ENCODE data around the gene DHCR24.

DHCR24 gene

DNA sequence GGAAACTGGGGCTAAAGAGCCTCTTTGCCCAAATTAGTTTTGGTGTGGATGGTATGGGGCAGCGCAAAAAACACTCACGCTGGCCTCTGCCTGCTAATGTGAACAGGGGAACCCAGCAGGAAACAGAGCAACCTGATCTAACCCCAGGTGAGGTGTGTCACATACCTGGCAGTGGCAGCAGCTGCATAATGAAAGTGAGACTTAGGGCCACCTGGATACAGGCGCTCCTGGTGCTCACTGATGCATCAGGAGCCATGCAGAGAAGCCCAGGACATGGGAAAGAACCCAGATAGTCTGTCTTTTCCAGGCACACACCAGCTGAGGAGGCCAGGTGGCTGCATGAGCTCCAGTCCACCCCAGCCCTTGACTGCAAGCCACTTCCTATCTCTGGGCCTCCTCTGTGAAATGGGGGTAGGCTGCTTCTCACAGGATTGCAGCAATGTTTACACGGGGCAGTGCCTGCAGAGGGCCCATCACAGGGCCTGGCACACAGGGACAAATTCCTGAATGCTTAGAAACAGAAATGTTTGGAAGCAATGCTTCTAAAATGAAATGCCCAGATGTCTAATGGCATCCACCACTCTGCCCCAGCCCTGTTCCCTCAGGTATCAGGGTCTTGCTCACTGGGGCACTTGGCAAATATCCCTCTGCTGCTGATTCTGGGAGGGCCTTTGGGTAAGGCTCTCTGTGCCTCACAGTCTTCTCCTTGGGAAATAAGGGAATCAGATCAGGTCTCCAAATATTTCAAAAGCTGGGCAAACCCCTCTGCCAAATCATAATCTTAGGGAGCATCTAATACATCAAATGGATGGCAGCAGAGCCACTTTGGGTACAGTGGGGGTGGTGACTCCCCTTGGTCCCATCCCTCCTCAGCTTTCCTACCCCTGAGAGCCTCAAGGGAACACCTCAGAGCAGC is 19.9 kb downstream of the DHCR24 start:
- no peak overlapping the region for H3K4ac ChIP-seq (ENCODE audit: low read depth, low read length)
- H3K9ac ChIP-seq (ENCODE audit: low read length): peak overlapping the region; percentile 4
- peaks cover 1 to 3% of the 10 kb centered on the region in 2 experiments for H3K4me1 ChIP-seq (ENCODE audit: control insufficient read depth in 1 of 2, insufficient read depth in 2 of 2, low read length in 2 of 2)
- H2BK120ac ChIP-seq (ENCODE audit: insufficient read depth, low read length, poor library complexity): no peak overlapping the region
- H2BK12ac ChIP-seq (ENCODE audit: low read length): no peak overlapping the region
- no peak overlapping the region for H3K23ac ChIP-seq (ENCODE audit: low read length)
- H4K8ac ChIP-seq (ENCODE audit: low read depth, low read length): no peak overlapping the region
- H3K14ac ChIP-seq (ENCODE audit: low read length): no peak overlapping the region
- no peak overlapping the region for H3K27ac ChIP-seq (ENCODE audit: low read depth, low read length)
- no peaks in the 10 kb centered on the region for H3K79me1 ChIP-seq (ENCODE audit: low read length)
- no peak overlapping the region for H2AFZ ChIP-seq (ENCODE audit: insufficient read depth, low read length, poor library complexity)
- H4K12ac ChIP-seq (ENCODE audit: low read depth, low read length): no peak overlapping the region
- no peak overlapping the region for H3K4me2 ChIP-seq (ENCODE audit: low read length)
- no peaks in the 10 kb centered on the region for H3K79me2 ChIP-seq (ENCODE audit: control insufficient read depth, insufficient read depth, low read length, poor library complexity)
- H3K4me3 ChIP-seq (ENCODE audit: low read depth, low read length): peak overlapping the region; percentile 23
- no peak overlapping the region for H2AK5ac ChIP-seq (ENCODE audit: low read length)
- H4K91ac ChIP-seq (ENCODE audit: low read depth, low read length): no peak overlapping the region
- no peak overlapping the region for H3K18ac ChIP-seq (ENCODE audit: low read length)
- no peaks in the 10 kb centered on the region for H3K27me3 ChIP-seq (ENCODE audit: insufficient read depth, low read length)
- no peaks in the 10 kb centered on the region for H3K9me3 ChIP-seq (ENCODE audit: insufficient read depth, low read depth, low read length)
- no peak overlapping the region for H2BK5ac ChIP-seq (ENCODE audit: low read depth, low read length, poor library complexity)
- no CpG with 5 or more reads among the region's 4 CpGs for WGBS (ENCODE audit: extremely low coverage, insufficient coverage, insufficient read length)
- peaks cover 58 to 72% of the 10 kb centered on the region in 2 experiments for H3K36me3 ChIP-seq (ENCODE audit: control insufficient read depth in 1 of 2, insufficient read depth in 2 of 2, low read length in 2 of 2)
- DNase-seq: no peak

DNA sequence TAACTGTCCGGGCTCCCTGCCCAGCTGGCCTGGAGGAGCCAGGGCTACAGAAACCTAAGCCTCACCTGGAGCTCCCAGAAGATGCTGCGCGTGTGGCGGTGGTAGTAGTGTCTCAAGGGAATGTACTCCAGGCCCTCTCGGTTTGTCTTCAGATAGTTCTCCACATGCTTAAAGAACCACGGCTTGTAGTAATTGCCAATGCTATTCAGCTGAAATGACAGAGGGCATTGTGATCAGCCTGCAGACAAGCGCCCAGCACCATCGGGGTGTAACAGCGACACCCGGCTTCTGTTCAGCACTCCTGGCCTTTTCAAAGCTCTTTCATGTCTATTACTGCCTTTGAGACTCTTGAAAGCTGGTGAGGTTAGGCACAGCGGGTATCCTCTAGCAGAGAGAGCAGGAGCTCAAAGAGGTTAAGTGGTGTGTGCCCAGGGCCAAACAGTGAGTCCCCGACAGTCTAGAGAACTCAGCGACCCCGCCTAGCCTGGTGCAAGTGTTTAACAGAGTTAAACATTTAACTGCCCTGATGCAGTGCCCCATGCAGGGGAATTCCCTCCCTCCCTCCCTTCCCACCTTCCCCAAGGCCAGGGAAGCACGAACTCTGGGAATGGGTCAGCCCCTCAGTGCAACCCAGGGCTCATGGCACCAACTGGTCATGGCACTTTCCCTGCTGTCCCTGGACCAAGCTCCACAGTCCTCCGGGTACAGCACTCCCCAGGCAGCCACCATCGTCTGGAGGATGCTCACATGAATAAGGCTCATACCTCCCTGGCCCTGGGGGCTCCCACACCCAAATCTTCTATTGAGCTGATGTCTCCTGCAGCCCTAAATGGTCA is 21.5 kb downstream of the DHCR24 start:
- no peak overlapping the region for H4K91ac ChIP-seq (ENCODE audit: low read depth, low read length)
- no peak overlapping the region for H3K4ac ChIP-seq (ENCODE audit: low read depth, low read length)
- no peak overlapping the region for H3K18ac ChIP-seq (ENCODE audit: low read length)
- H3K4me3 ChIP-seq (ENCODE audit: low read depth, low read length): no peak overlapping the region
- no peaks in the 10 kb centered on the region for H3K9me3 ChIP-seq (ENCODE audit: insufficient read depth, low read depth, low read length)
- H3K36me3 ChIP-seq (ENCODE audit: control insufficient read depth in 1 of 2, insufficient read depth in 2 of 2, low read length in 2 of 2): peaks cover 51 to 66% of the 10 kb centered on the region in 2 experiments
- no peak overlapping the region for H3K14ac ChIP-seq (ENCODE audit: low read length)
- peaks cover 11 to 16% of the 10 kb centered on the region in 2 experiments for H3K4me1 ChIP-seq (ENCODE audit: control insufficient read depth in 1 of 2, insufficient read depth in 2 of 2, low read length in 2 of 2)
- H4K12ac ChIP-seq (ENCODE audit: low read depth, low read length): no peak overlapping the region
- DNase-seq: no peak
- H3K4me2 ChIP-seq (ENCODE audit: low read length): no peak overlapping the region
- H2AFZ ChIP-seq (ENCODE audit: insufficient read depth, low read length, poor library complexity): no peak overlapping the region
- H2AK5ac ChIP-seq (ENCODE audit: low read length): no peak overlapping the region
- H2BK120ac ChIP-seq (ENCODE audit: insufficient read depth, low read length, poor library complexity): no peak overlapping the region
- no CpG with 5 or more reads among the region's 17 CpGs for WGBS (ENCODE audit: extremely low coverage, insufficient coverage, insufficient read length)
- H2BK12ac ChIP-seq (ENCODE audit: low read length): no peak overlapping the region
- no peak overlapping the region for H4K8ac ChIP-seq (ENCODE audit: low read depth, low read length)
- H3K79me1 ChIP-seq (ENCODE audit: low read length): peaks cover 4% of the 10 kb centered on the region
- no peaks in the 10 kb centered on the region for H3K79me2 ChIP-seq (ENCODE audit: control insufficient read depth, insufficient read depth, low read length, poor library complexity)
- no peak overlapping the region for H3K27ac ChIP-seq (ENCODE audit: low read depth, low read length)
- no peak overlapping the region for H3K9ac ChIP-seq (ENCODE audit: low read length)
- H3K23ac ChIP-seq (ENCODE audit: low read length): no peak overlapping the region
- no peaks in the 10 kb centered on the region for H3K27me3 ChIP-seq (ENCODE audit: insufficient read depth, low read length)
- H2BK5ac ChIP-seq (ENCODE audit: low read depth, low read length, poor library complexity): no peak overlapping the region

DNA sequence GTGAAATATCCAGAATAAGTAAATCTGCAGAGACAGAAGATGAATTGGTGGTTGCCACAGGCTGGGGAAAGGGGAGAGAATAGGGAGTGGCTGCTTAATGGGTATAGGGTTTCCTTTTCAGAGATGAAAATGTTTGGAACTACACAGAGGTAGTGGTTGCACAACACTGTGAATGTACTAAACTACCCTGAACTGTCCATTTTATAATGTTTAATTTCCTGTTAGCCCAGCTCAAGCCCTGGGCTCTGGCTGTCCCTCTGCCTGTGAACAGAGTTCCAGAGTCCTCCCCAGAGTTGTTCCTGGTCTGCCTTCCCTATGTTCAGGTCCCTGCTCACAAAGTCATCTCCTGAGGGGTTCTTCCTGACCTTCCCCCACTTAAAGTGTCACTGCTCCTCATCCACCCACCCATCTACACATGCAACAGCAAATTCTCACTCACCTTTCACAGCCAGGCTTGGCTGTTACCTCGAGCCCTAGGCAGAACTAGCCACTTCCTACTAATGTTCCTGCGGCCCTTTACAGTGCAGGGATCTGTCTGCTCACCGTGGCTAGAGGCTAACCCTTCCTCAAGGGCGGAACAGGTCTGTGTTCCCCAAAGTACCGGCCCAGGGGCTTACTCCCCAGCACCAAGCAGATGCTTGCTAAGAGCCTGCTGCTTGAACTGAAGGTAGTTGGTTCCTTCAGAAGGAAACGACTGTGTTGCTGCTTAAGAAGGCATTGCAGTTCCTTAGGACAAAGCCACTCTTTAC is 22.4 kb downstream of the DHCR24 start:
- H3K4me1 ChIP-seq (ENCODE audit: control insufficient read depth in 1 of 2, insufficient read depth in 2 of 2, low read length in 2 of 2): peaks cover 16 to 24% of the 10 kb centered on the region in 2 experiments
- H4K91ac ChIP-seq (ENCODE audit: low read depth, low read length): no peak overlapping the region
- H3K4me3 ChIP-seq (ENCODE audit: low read depth, low read length): no peak overlapping the region
- no peak overlapping the region for H3K4ac ChIP-seq (ENCODE audit: low read depth, low read length)
- no peak overlapping the region for H3K4me2 ChIP-seq (ENCODE audit: low read length)
- no peak overlapping the region for H2BK5ac ChIP-seq (ENCODE audit: low read depth, low read length, poor library complexity)
- peaks cover 4% of the 10 kb centered on the region for H3K79me1 ChIP-seq (ENCODE audit: low read length)
- H2AK5ac ChIP-seq (ENCODE audit: low read length): no peak overlapping the region
- no peak overlapping the region for H3K14ac ChIP-seq (ENCODE audit: low read length)
- H3K36me3 ChIP-seq (ENCODE audit: control insufficient read depth in 1 of 2, insufficient read depth in 2 of 2, low read length in 2 of 2): peaks cover 49 to 69% of the 10 kb centered on the region in 2 experiments
- no peak overlapping the region for H4K12ac ChIP-seq (ENCODE audit: low read depth, low read length)
- H3K18ac ChIP-seq (ENCODE audit: low read length): no peak overlapping the region
- no peak overlapping the region for H4K8ac ChIP-seq (ENCODE audit: low read depth, low read length)
- WGBS (ENCODE audit: extremely low coverage, insufficient coverage, insufficient read length): no CpG with 5 or more reads among the region's 6 CpGs
- no peak overlapping the region for H2AFZ ChIP-seq (ENCODE audit: insufficient read depth, low read length, poor library complexity)
- H2BK120ac ChIP-seq (ENCODE audit: insufficient read depth, low read length, poor library complexity): no peak overlapping the region
- no peak for DNase-seq
- no peak overlapping the region for H2BK12ac ChIP-seq (ENCODE audit: low read length)
- no peaks in the 10 kb centered on the region for H3K79me2 ChIP-seq (ENCODE audit: control insufficient read depth, insufficient read depth, low read length, poor library complexity)
- H3K27ac ChIP-seq (ENCODE audit: low read depth, low read length): no peak overlapping the region
- no peaks in the 10 kb centered on the region for H3K27me3 ChIP-seq (ENCODE audit: insufficient read depth, low read length)
- no peak overlapping the region for H3K9ac ChIP-seq (ENCODE audit: low read length)
- no peak overlapping the region for H3K23ac ChIP-seq (ENCODE audit: low read length)
- no peaks in the 10 kb centered on the region for H3K9me3 ChIP-seq (ENCODE audit: insufficient read depth, low read depth, low read length)

DNA sequence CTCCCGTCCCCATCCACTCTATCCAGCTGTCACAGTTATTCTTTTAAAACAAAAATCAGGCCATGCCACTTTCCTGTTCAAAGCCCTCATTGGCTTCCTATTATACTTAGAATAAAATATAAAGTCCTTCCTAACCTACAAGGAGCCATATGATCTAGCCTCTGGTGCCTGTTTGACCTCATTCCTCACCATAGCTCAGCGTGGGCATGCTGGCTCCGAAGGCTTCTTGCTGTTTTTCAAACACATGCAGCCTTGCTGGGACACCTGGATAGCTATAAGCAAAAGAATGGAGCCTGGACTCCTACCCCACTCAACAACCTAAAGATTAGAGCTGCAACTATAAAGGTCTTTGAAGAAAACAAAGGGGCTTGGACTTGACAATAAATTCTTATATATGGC is 23.7 kb downstream of the DHCR24 start:
- no peak overlapping the region for H2AFZ ChIP-seq (ENCODE audit: insufficient read depth, low read length, poor library complexity)
- H3K9me3 ChIP-seq (ENCODE audit: insufficient read depth, low read depth, low read length): no peaks in the 10 kb centered on the region
- H3K79me1 ChIP-seq (ENCODE audit: low read length): peaks cover 4% of the 10 kb centered on the region
- no peak overlapping the region for H4K12ac ChIP-seq (ENCODE audit: low read depth, low read length)
- no peak overlapping the region for H2BK120ac ChIP-seq (ENCODE audit: insufficient read depth, low read length, poor library complexity)
- no peak overlapping the region for H3K18ac ChIP-seq (ENCODE audit: low read length)
- no peak overlapping the region for H3K4me2 ChIP-seq (ENCODE audit: low read length)
- H3K79me2 ChIP-seq (ENCODE audit: control insufficient read depth, insufficient read depth, low read length, poor library complexity): no peaks in the 10 kb centered on the region
- no peak overlapping the region for H3K4ac ChIP-seq (ENCODE audit: low read depth, low read length)
- no peaks in the 10 kb centered on the region for H3K27me3 ChIP-seq (ENCODE audit: insufficient read depth, low read length)
- H3K36me3 ChIP-seq (ENCODE audit: control insufficient read depth in 1 of 2, insufficient read depth in 2 of 2, low read length in 2 of 2): peaks cover 48 to 69% of the 10 kb centered on the region in 2 experiments
- H3K14ac ChIP-seq (ENCODE audit: low read length): no peak overlapping the region
- H2AK5ac ChIP-seq (ENCODE audit: low read length): no peak overlapping the region
- H3K9ac ChIP-seq (ENCODE audit: low read length): no peak overlapping the region
- H3K23ac ChIP-seq (ENCODE audit: low read length): no peak overlapping the region
- H2BK12ac ChIP-seq (ENCODE audit: low read length): no peak overlapping the region
- no CpG with 5 or more reads among the region's 3 CpGs for WGBS (ENCODE audit: extremely low coverage, insufficient coverage, insufficient read length)
- no peak overlapping the region for H4K8ac ChIP-seq (ENCODE audit: low read depth, low read length)
- H3K27ac ChIP-seq (ENCODE audit: low read depth, low read length): no peak overlapping the region
- no peak overlapping the region for H4K91ac ChIP-seq (ENCODE audit: low read depth, low read length)
- H3K4me3 ChIP-seq (ENCODE audit: low read depth, low read length): no peak overlapping the region
- peak; percentile 82 to 83 for DNase-seq
- peaks cover 16 to 25% of the 10 kb centered on the region in 2 experiments for H3K4me1 ChIP-seq (ENCODE audit: control insufficient read depth in 1 of 2, insufficient read depth in 2 of 2, low read length in 2 of 2)
- no peak overlapping the region for H2BK5ac ChIP-seq (ENCODE audit: low read depth, low read length, poor library complexity)

Measured in trophoblast cell (in vitro differentiated cells and primary cell).